Naive thymus-derived CD8-positive, alpha-beta T cell (primary cell): ENCODE data around the gene CHAC2. TPM values are rescaled to one million over a fixed set of nuclear protein-coding genes. Genes with fewer than 3 reads are reported as not detected.
A peak's percentile ranks its signal among the peaks of the same experiment; 100 is the strongest.
"Not testable (repeated sequence)": the region's sequence is repeated elsewhere in the genome, so short reads cannot be mapped to it uniquely, and the experiment has no call there.

Experiments
- ATAC-seq, 2 donors: fragments of 150-1000 bp; cut with Tn5 transposase in 1 of 2; sonication (Bioruptor Pico), chemical (Tn5 transposase) in 1 of 2; 1 replicate in 1 of 2; 2 replicates in 1 of 2; pipeline ENCODE4 v1.10.0; 2021; ENCODE audit warnings: mild to moderate bottlenecking in 2 of 2, moderate library complexity in 2 of 2
- POLR2A ChIA-PET: fragments of 350-600 bp; sonication (Branson Sonifier 250); formaldehyde crosslinking; loops from one replicate; lab custom pipeline; 2021; ENCODE audit warnings: antibody characterized with exemption; lab: Charles Lee
- DNase-seq, 10 donors: peaks; one replicate each; pipeline versions ENCODE4 v3.0.0 to v3.0.0-alpha.2; 2020 to 2022
- H3K27ac Mint-ChIP-seq, 10 donors: one replicate each; pipeline ENCODE4 v1.8.0; 2020 to 2022; ENCODE audit warnings: mild to moderate bottlenecking in 10 of 10, mixed read lengths in 10 of 10, moderate library complexity in 4 of 10, inconsistent platforms in 1 of 10
- H3K27me3 Mint-ChIP-seq, 5 donors: one replicate each; pipeline ENCODE4 v1.8.0; 2021 to 2022; ENCODE audit warnings: mixed read lengths in 5 of 5
- H3K36me3 Mint-ChIP-seq, 3 donors: one replicate each; pipeline ENCODE4 v1.8.0; 2020 to 2022; ENCODE audit warnings: mixed read lengths in 3 of 3, mild to moderate bottlenecking in 2 of 3, inconsistent platforms in 1 of 3
- H3K4me1 Mint-ChIP-seq, 4 donors: one replicate each; pipeline ENCODE4 v1.8.0; 2021 to 2022; ENCODE audit warnings: mixed read lengths in 4 of 4
- H3K4me3 Mint-ChIP-seq, 10 donors: one replicate each; pipeline ENCODE4 v1.8.0; 2020 to 2022; ENCODE audit warnings: mild to moderate bottlenecking in 10 of 10, mixed read lengths in 10 of 10, moderate library complexity in 6 of 10, inconsistent platforms in 1 of 10
- H3K9me3 Mint-ChIP-seq, 9 donors: one replicate each; pipeline ENCODE4 v1.8.0; 2020 to 2022; ENCODE audit warnings: mixed read lengths in 9 of 9, mild to moderate bottlenecking in 3 of 9, inconsistent platforms in 1 of 9, moderate library complexity in 1 of 9
- polyA plus RNA-seq, 3 donors: library from polyadenylated mRNA; unstranded; fragments of 300-500 nt; fragmentation: Illumina TruSeq; gene quantifications; one replicate each; pipeline ENCODE4 v1.2.3, GENCODE V29; 2021
- total RNA-seq, 8 experiments: library from RNA in 2 of 8; stranded (reverse) in 2 of 8; gene quantifications; one replicate each; pipeline ENCODE4 v1.2.3 and lab custom pipeline; 2021 to 2026

Gene CHAC2
- total and polyA plus RNA-seq, 5 experiments from 2014 or later: 1.5 to 5.4 (median 4.0) TPM

GRCh38 chr2:53751728-53752127, 15.9 kb upstream of the CHAC2 start:
- Mint-ChIP-seq H3K9me3 (no peaks in the 10 kb centered on the region), H3K36me3 (peaks cover 11 to 52% (median 23%) of the 10 kb centered on the region in 3 donors), H3K4me1 (peaks cover 2 to 6% (median 4%) of the 10 kb centered on the region in 4 donors), H3K4me3 (no peak overlapping the region), H3K27me3 (no peaks in the 10 kb centered on the region), H3K27ac (peak overlapping the region in 1 of 10 donors; percentile 17)
- no peak for DNase-seq
- ATAC-seq: no peak
- POLR2A ChIA-PET: no interaction called here

GRCh38 chr2:53752385-53752784, 15.2 kb upstream of the CHAC2 start:
- no peak for DNase-seq
- Mint-ChIP-seq H3K9me3 (no peaks in the 10 kb centered on the region), H3K4me3 (no peak overlapping the region), H3K4me1 (peaks cover 2 to 6% (median 4%) of the 10 kb centered on the region in 4 donors), H3K27ac (peak overlapping the region in 1 of 10 donors; percentile 51), H3K36me3 (peaks cover 12 to 51% (median 26%) of the 10 kb centered on the region in 3 donors), H3K27me3 (no peaks in the 10 kb centered on the region)
- POLR2A ChIA-PET: no interaction called here
- ATAC-seq: no peak

GRCh38 chr2:53753041-53753440, 14.6 kb upstream of the CHAC2 start:
- H3K27me3 Mint-ChIP-seq: no peaks in the 10 kb centered on the region
- peaks cover 2 to 6% (median 4%) of the 10 kb centered on the region in 4 donors for H3K4me1 Mint-ChIP-seq
- DNase-seq (no peak), ATAC-seq (no peak)
- no peaks in the 10 kb centered on the region for H3K9me3 Mint-ChIP-seq
- H3K4me3 Mint-ChIP-seq: no peak overlapping the region
- POLR2A ChIA-PET: no interaction called here
- peaks cover 8 to 46% (median 26%) of the 10 kb centered on the region in 3 donors for H3K36me3 Mint-ChIP-seq
- peak overlapping the region in 3 of 10 donors; percentile 20 to 89 (median 52) for H3K27ac Mint-ChIP-seq

- H3K9me3 Mint-ChIP-seq: no peaks in the 10 kb centered on the region
- no peak overlapping the region for H3K27ac Mint-ChIP-seq
- DNase-seq: no peak
- H3K4me3 Mint-ChIP-seq: no peak overlapping the region
- peaks cover 2 to 6% (median 5%) of the 10 kb centered on the region in 4 donors for H3K4me1 Mint-ChIP-seq
- POLR2A ChIA-PET: no interaction called here
- ATAC-seq: no peak
- no peaks in the 10 kb centered on the region for H3K27me3 Mint-ChIP-seq
- peaks cover 4 to 33% (median 20%) of the 10 kb centered on the region in 3 donors for H3K36me3 Mint-ChIP-seq
These were observed 12.5 kb upstream of the CHAC2 start for GRCh38 chr2:53755121-53755520.

- Mint-ChIP-seq H3K4me1 (peaks cover 2 to 6% (median 5%) of the 10 kb centered on the region in 4 donors), H3K27me3 (no peaks in the 10 kb centered on the region), H3K9me3 (no peaks in the 10 kb centered on the region), H3K4me3 (no peak overlapping the region), H3K36me3 (peaks cover 4 to 31% (median 21%) of the 10 kb centered on the region in 3 donors), H3K27ac (peak overlapping the region in 2 of 10 donors; percentile 68 to 74)
- no peak for ATAC-seq
- DNase-seq: no peak
- POLR2A ChIA-PET: interaction anchor here (1.2 kb wide), 1 partner anchor 11 kb away, joined by 3 read pairs; no protein-coding TSS in a partner anchor
These were observed 11.0 kb upstream of the CHAC2 start for GRCh38 chr2:53756644-53757043.

GRCh38 chr2:53757206-53757605, 10.4 kb upstream of the CHAC2 start:
- peaks cover 4 to 37% (median 25%) of the 10 kb centered on the region in 3 donors for H3K36me3 Mint-ChIP-seq
- H3K9me3 Mint-ChIP-seq, DNase-seq, H3K27ac Mint-ChIP-seq, H3K4me3 Mint-ChIP-seq, H3K27me3 Mint-ChIP-seq, ATAC-seq, H3K4me1 Mint-ChIP-seq: not testable (repeated sequence)
- POLR2A ChIA-PET: interaction anchor here (1.2 kb wide), 1 partner anchor 10 kb away, joined by 3 read pairs; no protein-coding TSS in a partner anchor

- ATAC-seq (no peak), DNase-seq (no peak)
- peaks cover 0 to 38% (median 11%) of the 10 kb centered on the region in 3 donors for H3K36me3 Mint-ChIP-seq
- H3K27me3 Mint-ChIP-seq: no peaks in the 10 kb centered on the region
- H3K27ac Mint-ChIP-seq: peak overlapping the region in 3 of 10 donors; percentile 55 to 73 (median 57)
- H3K4me3 Mint-ChIP-seq: peak overlapping the region in 3 of 10 donors; percentile 8 to 24 (median 19)
- no peaks in the 10 kb centered on the region for H3K9me3 Mint-ChIP-seq
- POLR2A ChIA-PET: no interaction called here
- H3K4me1 Mint-ChIP-seq: peaks cover 6 to 39% (median 36%) of the 10 kb centered on the region in 4 donors
These were observed 1.8 kb upstream of the CHAC2 start for GRCh38 chr2:53765767-53766166.

GRCh38 chr2:53768242-53768542, 588 bp downstream of the CHAC2 start:
- DNase-seq (peak in 1 of 10 donors; percentile 37), ATAC-seq (no peak)
- H3K9me3 Mint-ChIP-seq: no peaks in the 10 kb centered on the region
- H3K27me3 Mint-ChIP-seq: no peaks in the 10 kb centered on the region
- H3K4me1 Mint-ChIP-seq: peaks cover 10 to 43% (median 38%) of the 10 kb centered on the region in 4 donors
- peak overlapping the region; percentile 90 to 98 (median 94) for H3K4me3 Mint-ChIP-seq
- H3K27ac Mint-ChIP-seq: peak overlapping the region; percentile 90 to 98 (median 94)
- peaks cover 0 to 25% (median 7%) of the 10 kb centered on the region in 3 donors for H3K36me3 Mint-ChIP-seq
- POLR2A ChIA-PET: interaction anchor here (0.6 to 2.3 kb wide), 8 partner anchors 9 to 1850 kb away, joined by 3 to 34 read pairs (median 3); partner anchors contain the start of genes ASB3, ERLEC1 and RTN4

GRCh38 chr2:53769318-53769945, 1.8 kb downstream of the CHAC2 start:
- no peak for ATAC-seq
- peak overlapping the region in 1 of 10 donors; percentile 12 for H3K4me3 Mint-ChIP-seq
- no peaks in the 10 kb centered on the region for H3K27me3 Mint-ChIP-seq
- DNase-seq: no peak
- H3K4me1 Mint-ChIP-seq: peaks cover 10 to 48% (median 41%) of the 10 kb centered on the region in 4 donors
- H3K9me3 Mint-ChIP-seq: no peaks in the 10 kb centered on the region
- peaks cover 0 to 20% (median 6%) of the 10 kb centered on the region in 3 donors for H3K36me3 Mint-ChIP-seq
- H3K27ac Mint-ChIP-seq: peak overlapping the region in 2 of 10 donors; percentile 4 to 14
- POLR2A ChIA-PET: interaction anchor here (0.6 to 1.2 kb wide), 3 partner anchors 17 to 1729 kb away, joined by 4 to 5 read pairs (median 5); partner anchors contain the start of genes ASB3 and ERLEC1

GRCh38 chr2:53770264-53770663, 2.7 kb downstream of the CHAC2 start:
- Mint-ChIP-seq H3K4me1 (peaks cover 10 to 48% (median 41%) of the 10 kb centered on the region in 4 donors), H3K9me3 (no peaks in the 10 kb centered on the region), H3K27ac (peak overlapping the region in 2 of 10 donors; percentile 4), H3K36me3 (peaks cover 0 to 18% (median 6%) of the 10 kb centered on the region in 3 donors), H3K27me3 (no peaks in the 10 kb centered on the region), H3K4me3 (no peak overlapping the region)
- POLR2A ChIA-PET: interaction anchor here (1.2 kb wide), 1 partner anchor 16 kb away, joined by 4 read pairs; the partner anchor contains the start of genes ASB3 and ERLEC1
- DNase-seq (no peak), ATAC-seq (no peak)

- no peak for DNase-seq
- Mint-ChIP-seq H3K36me3 (peaks cover 0 to 62% (median 25%) of the 10 kb centered on the region in 3 donors), H3K9me3 (no peaks in the 10 kb centered on the region), H3K4me1 (peaks cover 15 to 42% (median 35%) of the 10 kb centered on the region in 4 donors), H3K4me3 (no peak overlapping the region), H3K27ac (peak overlapping the region in 6 of 10 donors; percentile 10 to 90 (median 31)), H3K27me3 (no peaks in the 10 kb centered on the region)
- ATAC-seq: no peak
- POLR2A ChIA-PET: interaction anchor here (0.9 to 1.3 kb wide), 2 partner anchors 9 kb away, joined by 3 to 4 read pairs; partner anchors contain the start of genes ASB3 and CHAC2
These were observed 9.5 kb downstream of the CHAC2 start for GRCh38 chr2:53777134-53777533.

- Mint-ChIP-seq H3K27me3 (no peaks in the 10 kb centered on the region), H3K4me1 (peaks cover 17 to 49% (median 42%) of the 10 kb centered on the region in 4 donors), H3K4me3 (no peak overlapping the region), H3K27ac (peak overlapping the region in 4 of 10 donors; percentile 4 to 73 (median 14)), H3K9me3 (no peaks in the 10 kb centered on the region), H3K36me3 (peaks cover 0 to 66% (median 21%) of the 10 kb centered on the region in 3 donors)
- POLR2A ChIA-PET: interaction anchor here (0.7 kb wide), 1 partner anchor 11 kb away, joined by 3 read pairs; the partner anchor contains the start of gene CHAC2
- DNase-seq (no peak), ATAC-seq (no peak)
These were observed 11.0 kb downstream of the CHAC2 start for GRCh38 chr2:53778536-53779162.
